ENCODE data around the gene DPM1.
A peak's percentile ranks its signal among the peaks of the same experiment; 100 is the strongest.
"Not testable (repeated sequence)": the region's sequence is repeated elsewhere in the genome, so short reads cannot be mapped to it uniquely, and the experiment has no call there.

The DPM1 gene

DNA sequence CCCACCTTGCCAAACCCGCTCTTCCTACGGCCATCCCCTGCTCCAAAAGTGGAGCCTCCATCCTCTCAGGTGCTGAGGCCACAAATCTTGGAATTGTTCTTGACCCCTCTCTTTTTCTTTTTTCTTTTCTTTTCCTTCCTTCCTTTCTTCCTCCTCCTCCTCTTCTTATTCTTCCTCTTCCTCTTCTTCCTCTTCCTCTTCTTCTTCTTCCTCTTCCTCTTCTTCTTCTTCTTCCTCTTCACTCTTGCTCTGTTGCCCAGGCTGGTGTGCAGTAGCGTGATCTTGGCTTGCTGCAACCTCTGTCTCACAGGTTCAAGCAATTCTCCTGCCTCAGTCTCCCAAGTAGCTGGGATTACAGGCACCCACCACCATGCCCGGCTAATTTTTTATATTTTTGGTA lies 20.2 kb upstream of the DPM1 start:
- DNase-seq, result not testable (repeated sequence)

- no peak for DNase-seq
These were observed 19.0 kb upstream of the DPM1 start for GRCh38 chr20:50977066-50978021.

GRCh38 chr20:50975701-50976330 lies 17.5 kb upstream of the DPM1 start:
- DNase-seq, result no peak

- no peak for DNase-seq
These were observed 11.6 kb upstream of the DPM1 start for GRCh38 chr20:50969912-50970311.

- no peak for DNase-seq
These were observed 11.1 kb upstream of the DPM1 start for GRCh38 chr20:50969435-50969834.

DNA sequence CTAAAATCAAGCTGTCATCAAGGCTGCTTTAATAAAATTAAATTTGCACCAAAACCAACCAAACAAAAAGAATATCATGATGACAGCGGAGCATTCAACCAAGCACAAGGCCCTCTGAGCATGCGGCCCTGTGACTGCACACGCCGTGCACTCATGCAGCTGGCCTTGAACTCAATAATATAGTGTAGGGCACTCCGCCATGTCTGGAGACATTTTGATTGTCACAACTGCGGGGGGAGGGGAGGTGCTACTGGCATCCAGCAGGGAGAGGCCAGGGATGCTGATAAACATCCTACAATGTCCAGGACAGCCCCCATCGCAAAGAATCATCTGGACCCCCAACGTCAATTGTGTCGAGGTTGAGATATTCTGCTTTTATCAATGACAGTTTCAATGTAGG lies 10.0 kb upstream of the DPM1 start:
- DNase-seq, result no peak

DNA sequence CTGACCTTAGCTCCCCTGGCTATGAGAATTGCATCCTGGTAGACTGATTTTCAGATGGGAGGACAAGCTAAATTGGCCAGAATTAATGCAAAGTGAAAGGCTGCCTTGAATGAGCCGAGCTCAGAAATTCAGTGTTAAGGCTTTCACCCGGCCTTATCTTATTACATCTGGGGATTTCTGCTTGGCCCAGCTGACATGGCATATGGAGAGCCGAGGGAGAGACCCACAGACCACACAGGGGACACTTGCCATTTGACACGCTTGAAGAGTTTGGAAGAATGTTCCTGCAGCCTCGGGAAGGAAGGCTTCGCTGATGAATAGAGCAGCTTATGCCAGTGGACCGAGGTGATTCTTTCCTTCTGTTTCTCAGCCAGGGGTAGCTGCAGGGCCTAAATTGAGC lies 9.3 kb upstream of the DPM1 start:
- no peak for DNase-seq

DNA sequence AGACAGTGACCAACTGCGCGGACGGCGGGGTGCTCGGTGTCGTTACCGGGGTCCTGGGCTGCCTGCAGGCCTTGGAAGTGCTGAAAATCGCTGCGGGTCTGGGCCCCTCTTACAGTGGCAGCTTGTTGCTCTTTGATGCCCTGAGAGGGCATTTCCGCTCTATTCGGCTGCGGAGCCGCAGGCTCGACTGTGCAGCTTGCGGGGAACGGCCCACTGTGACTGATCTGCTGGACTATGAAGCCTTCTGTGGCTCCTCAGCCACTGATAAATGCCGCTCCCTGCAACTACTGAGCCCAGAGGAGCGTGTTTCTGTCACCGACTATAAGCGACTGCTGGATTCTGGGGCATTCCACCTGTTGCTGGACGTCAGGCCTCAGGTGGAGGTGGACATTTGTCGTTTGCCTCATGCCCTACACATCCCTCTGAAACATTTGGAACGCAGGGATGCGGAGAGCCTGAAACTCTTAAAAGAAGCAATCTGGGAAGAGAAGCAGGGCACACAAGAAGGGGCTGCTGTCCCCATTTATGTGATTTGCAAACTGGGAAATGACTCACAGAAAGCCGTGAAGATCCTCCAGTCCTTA lies 1.3 kb upstream of the DPM1 start:
- no peak for DNase-seq

GRCh38 chr20:50958615-50959542 lies 547 bp upstream of the DPM1 start, which contains the start of gene MOCS3:
Gene MOCS3 (plus strand): TSS chr20:50958818. CDS start chr20:50958843, 25 bp downstream.
- peak; percentile 61 to 85 for DNase-seq

DNA sequence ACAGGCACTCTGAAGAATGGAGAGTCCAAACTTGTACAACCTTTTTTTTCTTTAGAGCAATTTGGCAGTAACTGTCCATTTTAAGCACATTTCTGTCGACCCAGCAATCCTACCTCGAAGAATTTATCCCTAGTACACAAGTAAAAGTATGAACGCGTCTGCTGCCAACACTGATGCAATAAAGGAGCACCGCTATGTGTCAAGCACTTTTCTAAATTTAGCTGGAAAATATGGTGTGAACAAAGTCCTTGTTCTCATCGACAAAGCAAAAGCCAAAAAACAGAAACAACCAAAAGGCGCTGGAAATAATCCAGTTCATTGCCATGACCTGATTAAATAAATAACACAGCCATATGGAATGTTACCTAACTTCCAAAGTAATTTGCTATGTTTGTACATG lies 1.1 kb downstream of the DPM1 start:
- no peak for DNase-seq

DNA sequence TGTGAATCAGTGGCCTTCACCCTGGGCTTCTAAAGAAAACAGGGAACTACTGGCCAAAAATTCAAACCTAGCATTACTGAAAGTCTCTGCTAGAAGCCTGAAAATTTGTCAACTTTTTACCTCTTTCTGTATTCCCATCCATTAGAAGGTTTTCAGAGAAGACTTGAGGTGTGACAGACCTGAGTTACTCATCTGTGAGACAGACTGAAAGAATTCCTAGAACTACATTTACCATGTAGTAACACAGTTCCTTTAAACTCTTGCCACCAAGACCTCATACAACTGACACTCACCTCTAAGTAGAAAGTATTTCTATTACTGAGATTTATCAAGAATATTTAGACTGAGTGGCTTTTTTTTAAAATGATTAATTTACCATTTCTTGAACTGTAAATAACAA lies 4.5 kb downstream of the DPM1 start:
- no peak for DNase-seq

DNA sequence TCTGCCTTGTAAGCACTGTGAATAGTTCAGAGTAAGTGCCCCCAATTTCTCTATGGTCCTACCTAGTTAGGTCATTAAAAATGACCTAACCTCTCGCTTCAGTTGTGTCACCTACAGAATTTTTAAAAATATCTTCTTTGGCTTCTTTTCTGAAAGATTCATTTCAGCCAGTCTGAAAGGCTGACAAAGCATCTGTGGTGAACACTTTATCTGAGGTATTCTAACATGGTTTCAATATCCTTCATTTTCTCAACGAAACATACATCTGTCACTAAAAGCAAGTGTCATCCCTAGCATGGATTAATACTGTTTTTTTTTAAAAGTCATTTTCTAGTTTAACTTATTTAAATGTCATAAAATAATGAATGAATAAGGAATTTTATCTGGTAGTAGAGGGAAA lies 5.1 kb downstream of the DPM1 start:
- DNase-seq, result no peak

DNA sequence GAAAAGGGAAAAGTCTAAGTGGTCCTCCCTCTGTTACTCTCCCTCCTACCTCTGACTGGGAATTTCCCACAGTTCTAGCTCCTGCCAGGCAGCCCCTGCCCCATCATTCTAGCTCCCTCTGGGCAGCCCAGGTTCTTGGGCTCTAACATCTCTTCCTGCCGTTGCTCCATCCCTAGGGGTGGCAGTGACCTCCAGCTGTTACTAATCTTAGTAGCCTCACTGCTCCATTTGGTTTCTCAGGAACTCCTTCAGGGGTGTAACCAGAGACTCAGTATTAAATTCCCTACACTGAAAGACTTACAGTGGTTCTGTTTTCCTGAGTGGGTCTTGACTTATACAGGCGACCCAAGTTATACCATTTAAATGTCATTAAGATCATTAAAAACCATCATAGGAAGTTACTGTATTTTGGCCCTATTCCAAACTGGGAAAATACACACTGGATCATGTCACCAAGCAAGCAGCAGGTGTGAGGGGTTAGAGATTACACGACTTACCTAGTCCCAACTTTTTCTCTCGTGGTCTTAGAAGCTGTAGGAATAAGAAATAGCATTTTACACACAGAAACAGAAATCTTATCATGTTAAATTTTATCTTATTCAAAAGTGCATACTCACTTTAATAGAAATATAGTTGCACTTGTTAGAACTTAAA lies 10.1 kb downstream of the DPM1 start:
- DNase-seq, result no peak

GRCh38 chr20:50943069-50943468 lies 15.3 kb downstream of the DPM1 start:
- no peak for DNase-seq

DNA sequence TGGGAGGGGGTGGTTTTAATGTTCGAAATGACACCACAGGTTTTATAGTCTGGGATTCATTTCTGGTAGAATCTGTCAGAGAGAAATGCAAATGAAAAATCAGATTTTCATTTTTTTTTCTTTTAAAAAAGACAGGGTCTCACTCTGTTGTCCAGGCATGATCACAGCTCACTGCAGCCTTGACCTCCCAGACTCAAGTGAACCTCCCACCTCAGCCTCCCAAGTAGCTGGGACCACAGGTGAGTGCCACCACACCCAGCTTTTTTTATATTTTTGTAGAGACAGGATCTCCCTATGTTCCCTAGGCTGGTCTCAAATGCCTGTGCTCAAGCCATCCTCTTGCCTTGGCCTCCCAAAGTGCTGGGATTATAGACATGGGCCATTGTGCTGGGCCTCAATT lies 24.7 kb downstream of the DPM1 start:
- DNase-seq, result no peak

DNA sequence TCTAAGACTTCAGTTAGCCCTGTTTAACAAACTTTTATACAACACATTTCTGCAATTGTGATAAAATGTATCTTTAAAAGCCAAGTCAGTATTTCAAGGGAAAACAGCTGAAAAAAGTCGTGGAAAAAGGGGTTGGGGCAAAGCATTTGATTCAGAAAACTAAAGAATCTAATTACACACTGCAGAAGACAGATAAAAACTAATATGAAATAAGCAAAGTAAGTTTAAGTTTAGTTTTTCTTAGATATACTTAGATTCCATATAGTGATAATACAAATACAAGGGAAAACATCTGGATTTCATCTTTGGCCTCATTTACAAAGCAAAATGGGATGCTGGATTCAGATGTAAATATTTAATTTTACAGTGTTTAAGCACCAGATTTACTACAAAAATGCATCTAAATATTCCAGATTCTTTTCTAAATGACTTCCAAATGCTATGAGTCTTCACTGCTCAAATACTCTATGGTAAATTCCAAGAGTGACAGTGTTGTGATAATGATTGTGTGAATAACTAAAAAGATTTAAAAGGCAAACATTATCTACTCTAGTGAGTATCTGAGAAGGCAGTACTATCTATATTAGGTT lies 25.5 kb downstream of the DPM1 start:
- no peak for DNase-seq

DNA sequence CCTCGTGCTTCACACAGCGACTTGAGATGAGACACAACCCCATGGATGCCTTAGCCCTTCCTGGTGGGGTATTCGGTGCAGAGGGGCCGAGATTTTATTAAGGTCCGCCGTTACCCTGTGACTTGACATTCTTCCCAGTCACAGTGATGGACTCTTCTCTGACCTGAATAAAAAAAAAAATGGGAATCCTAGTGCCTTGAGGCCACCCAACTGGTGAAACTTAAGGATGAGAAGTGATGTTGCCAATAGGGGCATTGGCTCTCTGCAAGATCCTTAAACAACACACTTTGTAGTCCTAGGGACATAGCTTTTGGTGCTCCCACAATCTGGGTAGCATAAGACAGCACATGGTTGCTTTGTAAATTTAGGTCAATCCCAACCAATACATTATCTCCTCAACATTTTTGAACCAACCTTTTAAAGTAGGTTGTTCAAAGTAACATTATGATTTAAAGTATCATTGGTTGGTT lies 26.3 kb downstream of the DPM1 start:
- DNase-seq, result no peak

GRCh38 chr20:50931306-50932015 lies 26.9 kb downstream of the DPM1 start, which contains the start of gene ADNP:
Gene ADNP (minus strand): TSS chr20:50931437. CDS start chr20:50903996, 27,441 bp downstream.
- DNase-seq, result peak; percentile 26 to 72

DNA sequence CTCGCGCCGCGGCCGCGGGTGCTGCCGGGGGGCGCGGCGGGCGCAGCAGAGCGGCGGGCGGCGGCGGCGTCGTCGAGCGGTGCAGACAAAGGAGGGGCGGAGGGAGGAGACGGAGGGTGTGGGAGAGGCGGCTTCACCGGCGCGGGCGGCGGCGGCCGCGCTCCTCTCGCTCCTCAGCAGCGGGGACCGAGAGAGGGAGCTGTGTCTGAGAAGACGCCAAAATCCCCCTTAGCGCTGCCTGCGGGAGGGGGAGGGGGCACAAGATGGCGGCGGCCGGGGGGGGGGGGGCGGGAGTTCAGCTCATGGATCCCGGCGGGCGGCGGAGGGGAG lies 27.4 kb downstream of the DPM1 start:
- no peak for DNase-seq

- no peak for DNase-seq
These were observed 28.0 kb downstream of the DPM1 start for GRCh38 chr20:50930139-50930975.

All from cerebellar nuclear complex (tissue), 1 donor.